Prostate gland (tissue), 2 donors: Measurements from ENCODE around the gene DYNLRB1. TPM values are rescaled to one million over a fixed set of nuclear protein-coding genes. Genes with fewer than 3 reads are reported as not detected.
A peak's percentile ranks its signal among the peaks of the same experiment; 100 is the strongest.
"Not testable (repeated sequence)": the region's sequence is repeated elsewhere in the genome, so short reads cannot be mapped to it uniquely, and the experiment has no call there.

ENCODE experiments used
- DNase-seq: peaks from one replicate; pipeline ENCODE4 v3.0.0-alpha.2; 2019; ENCODE audit warnings: low spot score
- H3K27ac ChIP-seq, 2 donors: fragments of 200-600 bp; sonication (generic); 2 replicates each; pipeline ENCODE4 v1.5.1; 2017 to 2019
- H3K27me3 ChIP-seq: fragments of 200-600 bp; sonication (generic); replicated peaks from 2 replicates; pipeline ENCODE4 v1.5.1; 2019; ENCODE audit not compliant: insufficient read depth
- H3K36me3 ChIP-seq, 2 donors: fragments of 200-600 bp; sonication (generic); 1 replicate in 1 of 2; 2 replicates in 1 of 2; pipeline versions ENCODE4 v1.5.1 to v1.8.1; 2017 to 2019
- H3K4me1 ChIP-seq: fragments of 200-600 bp; sonication (generic); replicated peaks from 2 replicates; pipeline ENCODE4 v1.5.1; 2019
- H3K4me3 ChIP-seq, 2 donors: fragments of 200-600 bp; sonication (generic); 2 replicates each; pipeline ENCODE4 v1.5.1; 2017 to 2019
- H3K9me3 ChIP-seq: fragments of 200-600 bp; sonication (generic); 2 replicates; pipeline ENCODE4 v1.5.1; 2017
- CTCF ChIP-seq, 4 experiments: fragments of 200-600 bp in 2 of 4; fragments of 450-650 bp in 2 of 4; sonication (generic) in 2 of 4; IDR thresholded peaks; 1 replicate in 3 of 4; 2 replicates in 1 of 4; pipeline ENCODE4 v1.5.1; 2016 to 2019; ENCODE audit warnings: antibody characterized with exemption in 4 of 4, mild to moderate bottlenecking in 2 of 4, moderate library complexity in 2 of 4
- POLR2A ChIP-seq: fragments of 450-650 bp; IDR thresholded peaks from one replicate; pipeline ENCODE4 v1.6.1; 2016; ENCODE audit warnings: antibody characterized with exemption, mild to moderate bottlenecking
- POLR2AphosphoS5 ChIP-seq: sonication (generic); formaldehyde crosslinking; IDR thresholded peaks from one replicate; pipeline ENCODE4 v1.6.1; 2017; ENCODE audit warnings: antibody characterized with exemption
- WGBS: methylation state at CpG from one replicate; pipeline ENCODE4 v1.1.5; 2018; 5-methylcytosine and 5-hydroxymethylcytosine counted together
- intact Hi-C: fragments of 100-400 bp; cut with DNase I; formaldehyde crosslinking; loops from one replicate; pipeline ENCODE4 v1.14.2; 2022
- total RNA-seq, 2 donors: library from RNA; depleted of rRNA; stranded (reverse); fragments of >200 nt; gene quantifications; one replicate each; pipeline ENCODE4 v1.1.0, GENCODE V29; 2016

The DYNLRB1 gene
- total RNA-seq, 2 donors from 2014 or later = 132 to 247 TPM

- Histone ChIP-seq H3K27me3 (no peaks in the 10 kb centered on the region), H3K27ac (peak overlapping the region; percentile 97), H3K36me3 (no peaks in the 10 kb centered on the region), H3K4me3 (peak overlapping the region; percentile 74 to 82), H3K9me3 (no peaks in the 10 kb centered on the region), H3K4me1 (no peaks in the 10 kb centered on the region)
- WGBS = 0% methylated on average over 3 of the region's 3 CpGs
- DNase-seq = no peak
- intact Hi-C loops = no loop called here
- TF ChIP-seq POLR2A (no peak), CTCF (IDR thresholded peaks at IDR 0.05) (no peak), POLR2AphosphoS5 (no peak)
These were observed 888 bp downstream of the DYNLRB1 start for GRCh38 chr20:34517114-34517505.

- H3K9me3 ChIP-seq, DNase-seq, H3K36me3 ChIP-seq, H3K27me3 ChIP-seq, H3K27ac ChIP-seq, H3K4me3 ChIP-seq, H3K4me1 ChIP-seq, intact Hi-C loops: not testable (repeated sequence)
- WGBS = 95% methylated on average over 7 of the region's 7 CpGs
These were observed 2.6 kb downstream of the DYNLRB1 start for GRCh38 chr20:34518863-34519262.

- H3K36me3 ChIP-seq, H3K27ac ChIP-seq, H3K27me3 ChIP-seq, H3K9me3 ChIP-seq, H3K4me1 ChIP-seq, H3K4me3 ChIP-seq, DNase-seq: not testable (repeated sequence)
- intact Hi-C loops = loop anchor here (5.0 kb wide), 1 partner anchor 48 kb away; no protein-coding TSS in a partner anchor
- WGBS = 88% methylated on average over 10 of the region's 10 CpGs
These were observed 3.6 kb downstream of the DYNLRB1 start for GRCh38 chr20:34519841-34520240.

GRCh38 chr20:34522969-34523871 lies 7.0 kb downstream of the DYNLRB1 start:
- Histone ChIP-seq H3K36me3 (peaks cover 0 to 5% of the 10 kb centered on the region in 2 donors), H3K27ac (peak overlapping the region; percentile 64 to 86), H3K27me3 (no peaks in the 10 kb centered on the region), H3K4me3 (no peak overlapping the region), H3K9me3 (no peaks in the 10 kb centered on the region), H3K4me1 (peaks cover 21% of the 10 kb centered on the region)
- intact Hi-C loops = loop anchor here (1.0 to 5.0 kb wide), 2 partner anchors 51 to 211 kb away; no protein-coding TSS in a partner anchor
- DNase-seq = peak; percentile 46
- 46% methylated on average over 17 of the region's 17 CpGs for WGBS
- TF ChIP-seq CTCF (IDR thresholded peaks at IDR 0.05) (peak in 2 of 4 experiments; percentile 63), POLR2AphosphoS5 (no peak)

- intact Hi-C loops = loop anchor here (5.0 kb wide), 1 partner anchor 52 kb away; no protein-coding TSS in a partner anchor
- Histone ChIP-seq H3K27me3 (no peaks in the 10 kb centered on the region), H3K9me3 (no peaks in the 10 kb centered on the region), H3K36me3 (peaks cover 0 to 5% of the 10 kb centered on the region in 2 donors), H3K4me1 (peaks cover 21% of the 10 kb centered on the region), H3K27ac (peak overlapping the region; percentile 85 to 86), H3K4me3 (no peak overlapping the region)
- no peak for DNase-seq
- no peak for TF ChIP-seq POLR2A
- no peak for TF ChIP-seq POLR2AphosphoS5
- no peak for TF ChIP-seq CTCF (IDR thresholded peaks at IDR 0.05)
- 71% methylated on average over 11 of the region's 11 CpGs for WGBS
These were observed 8.2 kb downstream of the DYNLRB1 start for GRCh38 chr20:34524426-34524825.

- TF ChIP-seq CTCF (IDR thresholded peaks at IDR 0.05) = no peak
- TF ChIP-seq POLR2AphosphoS5 = no peak
- no peak for TF ChIP-seq POLR2A
- WGBS = 40% methylated on average over 7 of the region's 7 CpGs
- Histone ChIP-seq H3K27me3 (no peaks in the 10 kb centered on the region), H3K4me3 (no peak overlapping the region), H3K4me1 (peaks cover 21% of the 10 kb centered on the region), H3K27ac (peak overlapping the region; percentile 85 to 86), H3K36me3 (peaks cover 0 to 10% of the 10 kb centered on the region in 2 donors), H3K9me3 (no peaks in the 10 kb centered on the region)
- intact Hi-C loops = no loop called here
- no peak for DNase-seq
These were observed 9.1 kb downstream of the DYNLRB1 start for GRCh38 chr20:34525342-34525708.
